Progenitor cell of endocrine pancreas (in vitro differentiated cells): ENCODE data around the gene HTR6. TPM values are rescaled to one million over a fixed set of nuclear protein-coding genes. Genes with fewer than 3 reads are reported as not detected.

ENCODE experiments used
- DNase-seq: peaks from one replicate; pipeline ENCODE4 v3.0.0; 2021; ENCODE audit warnings: low spot score; ENCODE audit not compliant: unreplicated experiment
- H3K27ac Mint-ChIP-seq: 2 replicates; pipeline ENCODE4 v1.8.0; 2021; ENCODE audit warnings: mild to moderate bottlenecking, moderate library complexity, mixed read lengths
- H3K27me3 Mint-ChIP-seq: 2 replicates; pipeline ENCODE4 v1.8.0; 2021; ENCODE audit warnings: mixed read lengths
- H3K36me3 Mint-ChIP-seq: 2 replicates; pipeline ENCODE4 v1.8.0; 2022; ENCODE audit warnings: mixed read lengths; ENCODE audit not compliant: insufficient read depth
- H3K4me1 Mint-ChIP-seq: 2 replicates; pipeline ENCODE4 v1.8.0; 2021; ENCODE audit warnings: low read depth, mixed read lengths
- H3K4me3 Mint-ChIP-seq: 2 replicates; pipeline ENCODE4 v1.8.0; 2021; ENCODE audit warnings: low read depth, mild to moderate bottlenecking, moderate library complexity, mixed read lengths
- H3K9me3 Mint-ChIP-seq: 2 replicates; pipeline ENCODE4 v1.8.0; 2021; ENCODE audit warnings: low read depth, mixed read lengths
- CTCF ChIP-seq: fragments of 200-600 bp; sonication (generic); IDR thresholded peaks from one replicate; pipeline ENCODE4 v1.5.0; 2021; ENCODE audit warnings: antibody characterized with exemption, mild to moderate bottlenecking; ENCODE audit not compliant: unreplicated experiment
- total RNA-seq: library from RNA; stranded (reverse); gene quantifications from 2 replicates; pipeline ENCODE4 v1.2.1, GENCODE V29; 2021

HTR6 gene
- total RNA-seq, 1 donor from 2014 or later = not detected

GRCh38 chr1:19644681-19645410 is 19.8 kb upstream of the HTR6 start:
- H3K4me1 Mint-ChIP-seq = no peaks in the 10 kb centered on the region
- no peaks in the 10 kb centered on the region for H3K9me3 Mint-ChIP-seq
- peaks cover 65% of the 10 kb centered on the region for H3K27me3 Mint-ChIP-seq
- H3K36me3 Mint-ChIP-seq = no peaks in the 10 kb centered on the region
- peak overlapping the region; percentile 84 for H3K27ac Mint-ChIP-seq
- peak overlapping the region; percentile 86 for H3K4me3 Mint-ChIP-seq
- no peak for DNase-seq
- no peak for TF ChIP-seq CTCF

GRCh38 chr1:19645411-19646251 is 19.0 kb upstream of the HTR6 start:
- Mint-ChIP-seq H3K27ac (no peak overlapping the region), H3K4me1 (no peaks in the 10 kb centered on the region), H3K27me3 (peaks cover 57% of the 10 kb centered on the region), H3K9me3 (no peaks in the 10 kb centered on the region), H3K36me3 (no peaks in the 10 kb centered on the region), H3K4me3 (peak overlapping the region; percentile 86)
- TF ChIP-seq CTCF = no peak
- DNase-seq = no peak

GRCh38 chr1:19646377-19647319 is 18.0 kb upstream of the HTR6 start:
- H3K27ac Mint-ChIP-seq = no peak overlapping the region
- TF ChIP-seq CTCF = no peak
- H3K36me3 Mint-ChIP-seq = no peaks in the 10 kb centered on the region
- no peaks in the 10 kb centered on the region for H3K9me3 Mint-ChIP-seq
- H3K27me3 Mint-ChIP-seq = peaks cover 47% of the 10 kb centered on the region
- peaks cover 1% of the 10 kb centered on the region for H3K4me1 Mint-ChIP-seq
- no peak for DNase-seq
- H3K4me3 Mint-ChIP-seq = no peak overlapping the region

- no peak for TF ChIP-seq CTCF
- DNase-seq = no peak
- Mint-ChIP-seq H3K27ac (no peak overlapping the region), H3K4me1 (peaks cover 1% of the 10 kb centered on the region), H3K36me3 (no peaks in the 10 kb centered on the region), H3K4me3 (no peak overlapping the region), H3K27me3 (peaks cover 38% of the 10 kb centered on the region), H3K9me3 (no peaks in the 10 kb centered on the region)
Measured at GRCh38 chr1:19647643-19648042, 17.0 kb upstream of the HTR6 start.

GRCh38 chr1:19648239-19648638 is 16.4 kb upstream of the HTR6 start:
- no peak for DNase-seq
- Mint-ChIP-seq H3K4me3 (no peak overlapping the region), H3K27ac (no peak overlapping the region), H3K4me1 (peaks cover 1% of the 10 kb centered on the region), H3K36me3 (no peaks in the 10 kb centered on the region), H3K9me3 (no peaks in the 10 kb centered on the region), H3K27me3 (peaks cover 32% of the 10 kb centered on the region)
- TF ChIP-seq CTCF = no peak
